HEK293T (cell line): ENCODE data around the gene BICD1.

ENCODE experiments used
- ARNT ChIP-seq: fragments of 450-650 bp; IDR thresholded peaks from 2 replicates; pipeline ENCODE4 v1.6.1; 2017; ENCODE audit warnings: mild to moderate bottlenecking
- BHLHE40 ChIP-seq: fragments of 450-650 bp; IDR thresholded peaks from 2 replicates; pipeline ENCODE4 v1.6.1; 2016; ENCODE audit warnings: mild to moderate bottlenecking, moderate library complexity, borderline replicate concordance
- CTBP1 ChIP-seq: fragments of 450-650 bp; IDR thresholded peaks from 2 replicates; pipeline ENCODE4 v1.6.1; 2016; ENCODE audit warnings: borderline replicate concordance
- ELF4 ChIP-seq: fragments of 450-650 bp; IDR thresholded peaks from 2 replicates; pipeline ENCODE4 v1.6.1; 2017; ENCODE audit warnings: antibody characterized with exemption
- FOXA1 ChIP-seq: fragments of 450-650 bp; IDR thresholded peaks from 2 replicates; pipeline ENCODE4 v1.6.1; 2016; ENCODE audit warnings: mild to moderate bottlenecking
- FOXK2 ChIP-seq: fragments of 450-650 bp; IDR thresholded peaks from 2 replicates; pipeline ENCODE4 v1.6.1; 2016; ENCODE audit warnings: mild to moderate bottlenecking
- FOXM1 ChIP-seq: fragments of 450-650 bp; IDR thresholded peaks from 2 replicates; pipeline ENCODE4 v1.6.1; 2017; ENCODE audit warnings: mild to moderate bottlenecking, borderline replicate concordance
- HDGF ChIP-seq: fragments of 450-650 bp; IDR thresholded peaks from 2 replicates; pipeline ENCODE4 v1.6.1; 2017; ENCODE audit warnings: antibody characterized with exemption, borderline replicate concordance
- NFRKB ChIP-seq: fragments of 450-650 bp; IDR thresholded peaks from 2 replicates; pipeline ENCODE4 v1.6.1; 2016; ENCODE audit warnings: mild to moderate bottlenecking, moderate library complexity
- PKNOX1 ChIP-seq: fragments of 450-650 bp; IDR thresholded peaks from 2 replicates; pipeline ENCODE4 v1.6.1; 2016
- SP1 ChIP-seq: fragments of 450-650 bp; IDR thresholded peaks from 2 replicates; pipeline ENCODE4 v1.6.1; 2017
- SUZ12 ChIP-seq: fragments of 450-650 bp; IDR thresholded peaks from 2 replicates; pipeline ENCODE4 v1.6.1; 2016; ENCODE audit warnings: mild to moderate bottlenecking
- TARDBP ChIP-seq: fragments of 450-650 bp; IDR thresholded peaks from 2 replicates; pipeline ENCODE4 v1.6.1; 2016
- ZNF384 ChIP-seq: fragments of 450-650 bp; IDR thresholded peaks from 2 replicates; pipeline ENCODE4 v1.6.1; 2016

GRCh38 chr12:32395026-32395425 lies 288.4 kb downstream of the BICD1 start:
- TF ChIP-seq NFRKB (no peak), HDGF (no peak), ELF4 (no peak), FOXM1 (no peak), BHLHE40 (no peak), ZNF384 (no peak), PKNOX1 (no peak), TARDBP (no peak), SUZ12 (no peak), ARNT (no peak), CTBP1 (no peak), SP1 (no peak), FOXK2 (no peak), FOXA1 (no peak)
